ENCODE data around the gene TPGS2.

Gene TPGS2

DNA sequence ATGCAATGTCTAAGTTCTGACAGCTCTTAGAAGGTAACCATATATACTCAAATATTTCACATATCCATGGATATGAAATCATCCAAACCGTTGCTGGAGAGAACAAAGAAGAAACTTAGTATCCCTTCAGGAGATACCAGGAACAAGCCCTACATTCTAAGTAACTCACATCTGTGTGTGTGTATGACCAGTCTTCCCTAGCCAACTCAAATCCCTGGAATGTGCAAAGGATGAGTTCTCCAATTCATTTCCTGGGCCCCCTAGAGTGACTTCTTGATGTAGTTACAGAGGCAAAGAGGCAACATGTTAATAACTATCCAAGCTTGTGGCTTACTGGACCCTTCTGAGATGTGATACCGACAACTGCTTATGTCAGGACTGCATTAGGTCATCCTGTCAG lies 20.1 kb downstream of the TPGS2 start:
- Histone ChIP-seq H3K4me3 (ENCODE audit: low read depth, low read length) (no peak overlapping the region), H3K36me3 (peaks cover 48% of the 10 kb centered on the region), H3K27ac (no peak overlapping the region), H3K9me3 (ENCODE audit: severe bottlenecking) (no peaks in the 10 kb centered on the region), H3K27me3 (ENCODE audit: insufficient read depth, low read depth, severe bottlenecking) (no peaks in the 10 kb centered on the region)
- DNase-seq = no peak
- no peak for TF ChIP-seq CTCF (IDR thresholded peaks at IDR 0.05; ENCODE audit: low read depth, low read length)

DNA sequence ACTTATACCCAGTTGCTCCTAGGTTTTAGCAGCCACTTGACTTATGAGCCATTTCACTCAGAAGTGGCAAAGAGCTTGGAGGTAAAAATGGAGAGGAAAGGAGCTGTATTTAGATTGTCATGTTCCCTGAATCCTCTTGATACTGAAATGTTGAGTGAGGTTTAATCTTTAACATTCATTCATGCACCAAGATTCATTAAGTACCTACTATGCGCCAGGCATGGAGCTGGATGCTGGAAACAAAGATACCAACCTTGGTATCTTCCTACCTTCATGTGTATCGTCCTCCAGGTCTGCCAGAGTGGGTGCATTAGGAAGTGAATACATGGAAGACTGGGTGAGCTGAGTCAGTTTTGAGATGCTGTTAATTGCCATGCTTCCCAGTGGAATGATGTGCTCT lies 23.7 kb downstream of the TPGS2 start:
- no peaks in the 10 kb centered on the region for H3K9me3 ChIP-seq (ENCODE audit: severe bottlenecking)
- no peak overlapping the region for H3K4me3 ChIP-seq (ENCODE audit: low read depth, low read length)
- no peak overlapping the region for H3K27ac ChIP-seq
- no peak for DNase-seq
- no peak for TF ChIP-seq CTCF (IDR thresholded peaks at IDR 0.05; ENCODE audit: low read depth, low read length)
- H3K27me3 ChIP-seq (ENCODE audit: insufficient read depth, low read depth, severe bottlenecking) = no peaks in the 10 kb centered on the region
- peaks cover 66% of the 10 kb centered on the region for H3K36me3 ChIP-seq

GRCh38 chr18:36798738-36799473 lies 29.9 kb downstream of the TPGS2 start:
- Histone ChIP-seq H3K36me3 (peaks cover 60% of the 10 kb centered on the region), H3K27me3 (ENCODE audit: insufficient read depth, low read depth, severe bottlenecking) (no peaks in the 10 kb centered on the region), H3K27ac (no peak overlapping the region), H3K4me3 (ENCODE audit: low read depth, low read length) (no peak overlapping the region), H3K9me3 (ENCODE audit: severe bottlenecking) (no peaks in the 10 kb centered on the region)
- no peak for DNase-seq
- TF ChIP-seq CTCF (IDR thresholded peaks at IDR 0.05; ENCODE audit: low read depth, low read length) = no peak

DNA sequence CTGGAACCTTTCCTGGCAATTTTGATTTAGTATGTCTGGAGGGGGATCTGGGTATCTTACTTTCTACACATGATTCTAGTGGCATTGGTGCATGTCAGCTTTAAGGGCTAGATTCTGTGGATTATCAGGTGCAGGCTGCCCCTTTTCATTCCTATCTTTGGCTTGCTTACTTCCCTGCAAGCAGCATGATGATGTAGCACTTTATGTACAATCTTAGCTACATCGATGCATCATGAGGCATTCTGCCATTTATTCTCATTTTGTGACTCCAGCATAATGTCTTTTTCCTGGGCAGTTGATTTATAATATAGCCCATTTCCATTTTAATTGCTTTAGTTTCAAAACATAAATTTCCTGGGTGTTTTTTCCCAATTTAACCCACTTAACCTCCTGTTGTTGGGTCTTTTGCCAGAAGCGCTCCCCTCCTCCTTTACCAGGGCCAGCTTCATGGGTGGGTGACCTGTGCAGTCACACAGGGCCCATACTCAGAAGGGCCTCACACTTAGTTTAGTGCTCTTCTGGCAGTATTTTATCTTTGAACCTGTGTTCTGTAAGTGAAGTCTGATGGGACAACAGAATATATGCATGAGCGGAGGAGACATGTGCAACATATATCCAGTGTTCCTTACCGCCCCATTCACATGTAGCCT lies 36.0 kb downstream of the TPGS2 start:
- peaks cover 29% of the 10 kb centered on the region for H3K36me3 ChIP-seq
- DNase-seq = no peak

GRCh38 chr18:36786686-36787085 lies 42.1 kb downstream of the TPGS2 start:
- Histone ChIP-seq H3K27ac (no peak overlapping the region), H3K9me3 (ENCODE audit: severe bottlenecking) (no peaks in the 10 kb centered on the region), H3K36me3 (peaks cover 7% of the 10 kb centered on the region; the same call in 1 of the 2 replicates), H3K27me3 (ENCODE audit: insufficient read depth, low read depth, severe bottlenecking) (no peaks in the 10 kb centered on the region), H3K4me3 (ENCODE audit: low read depth, low read length) (no peak overlapping the region)
- no peak for DNase-seq
- TF ChIP-seq CTCF (IDR thresholded peaks at IDR 0.05; ENCODE audit: low read depth, low read length) = no peak

More for the DNA sequence above, 36.0 kb downstream of the TPGS2 start:
- TF ChIP-seq CTCF (IDR thresholded peaks at IDR 0.05; ENCODE audit: low read depth, low read length) = no peak
- Histone ChIP-seq H3K27ac (no peak overlapping the region), H3K9me3 (ENCODE audit: severe bottlenecking) (no peaks in the 10 kb centered on the region), H3K27me3 (ENCODE audit: insufficient read depth, low read depth, severe bottlenecking) (no peaks in the 10 kb centered on the region), H3K4me3 (ENCODE audit: low read depth, low read length) (no peak overlapping the region)

Data from WERI-Rb-1 (cell line).